Measurements from ENCODE around the gene WHRN. TPM values are rescaled to one million over a fixed set of nuclear protein-coding genes. Genes with fewer than 3 reads are reported as not detected.

WHRN gene
- polyA plus RNA-seq, 1 donor (not counting 4 experiments of a cell fraction or from before 2014, with no cell fraction given) = 1.2 TPM

- Histone ChIP-seq H3K27me3 (ENCODE audit: control insufficient read depth, extremely low read depth, insufficient read depth, low read length) (no peaks in the 10 kb centered on the region), H3K36me3 (ENCODE audit: control insufficient read depth in 2 of 2, extremely low read depth in 1 of 2, insufficient read depth in 2 of 2, low read length in 2 of 2) (peaks cover 2 to 3% of the 10 kb centered on the region in 2 experiments), H4K20me1 (ENCODE audit: control insufficient read depth, extremely low read depth, insufficient read depth, low read length) (no peaks in the 10 kb centered on the region), H2AFZ (ENCODE audit: control insufficient read depth, low read length) (no peak overlapping the region), H3K9ac (ENCODE audit: control insufficient read depth, extremely low read depth, insufficient read depth, low read length) (no peak overlapping the region), H3K4me3 (ENCODE audit: control insufficient read depth in 2 of 3, extremely low read depth in 1 of 3, insufficient read depth in 2 of 3, low read depth in 1 of 3, low read length in 3 of 3) (no peak overlapping the region), H3K9me1 (ENCODE audit: control insufficient read depth, extremely low read depth, insufficient read depth, low read length) (no peaks in the 10 kb centered on the region), H3K9me3 (ENCODE audit: control insufficient read depth, low read depth, low read length) (no peaks in the 10 kb centered on the region), H3K4me1 (ENCODE audit: control insufficient read depth, extremely low read depth, insufficient read depth, low read length) (no peaks in the 10 kb centered on the region), H3K79me2 (ENCODE audit: control insufficient read depth, insufficient read depth, low read length) (no peaks in the 10 kb centered on the region), H3K4me2 (ENCODE audit: control insufficient read depth, extremely low read depth, insufficient read depth, low read depth, low read length) (no peak overlapping the region), H3K27ac (ENCODE audit: control insufficient read depth, insufficient read depth, low read length) (no peak overlapping the region)
- dilution Hi-C loops (cut with MboI; ENCODE audit: extremely low pct_ligation_motif_present, low sequenced_read_pairs) = no loop called here
- no peak for DNase-seq (ENCODE audit: low read depth, low spot score)
- TF ChIP-seq EZH2 (IDR thresholded peaks at IDR 0.05; ENCODE audit: low read length) = no peak
- TF ChIP-seq CTCF (optimal IDR thresholded peaks at IDR 0.05 in 1 of 3, IDR thresholded peaks at IDR 0.05 in 1 of 3, conservative IDR thresholded peaks at IDR 0.05 in 1 of 3; ENCODE audit: extremely low read depth in 1 of 3, insufficient read depth in 2 of 3, low read length in 3 of 3) = no peak
- FAIRE-seq = no peak
These were observed 126.4 kb downstream of the WHRN start for GRCh38 chr9:114378883-114379282.

GRCh38 chr9:114378016-114378415 is 127.3 kb downstream of the WHRN start:
- Histone ChIP-seq H4K20me1 (ENCODE audit: control insufficient read depth, extremely low read depth, insufficient read depth, low read length) (no peaks in the 10 kb centered on the region), H3K27me3 (ENCODE audit: control insufficient read depth, extremely low read depth, insufficient read depth, low read length) (no peaks in the 10 kb centered on the region), H2AFZ (ENCODE audit: control insufficient read depth, low read length) (no peak overlapping the region), H3K27ac (ENCODE audit: control insufficient read depth, insufficient read depth, low read length) (no peak overlapping the region), H3K36me3 (ENCODE audit: control insufficient read depth in 2 of 2, extremely low read depth in 1 of 2, insufficient read depth in 2 of 2, low read length in 2 of 2) (peaks cover 2 to 3% of the 10 kb centered on the region in 2 experiments), H3K4me3 (ENCODE audit: control insufficient read depth in 2 of 3, extremely low read depth in 1 of 3, insufficient read depth in 2 of 3, low read depth in 1 of 3, low read length in 3 of 3) (no peak overlapping the region), H3K9ac (ENCODE audit: control insufficient read depth, extremely low read depth, insufficient read depth, low read length) (no peak overlapping the region), H3K79me2 (ENCODE audit: control insufficient read depth, insufficient read depth, low read length) (no peaks in the 10 kb centered on the region), H3K4me1 (ENCODE audit: control insufficient read depth, extremely low read depth, insufficient read depth, low read length) (no peaks in the 10 kb centered on the region), H3K9me3 (ENCODE audit: control insufficient read depth, low read depth, low read length) (no peaks in the 10 kb centered on the region), H3K4me2 (ENCODE audit: control insufficient read depth, extremely low read depth, insufficient read depth, low read depth, low read length) (no peak overlapping the region), H3K9me1 (ENCODE audit: control insufficient read depth, extremely low read depth, insufficient read depth, low read length) (no peaks in the 10 kb centered on the region)
- dilution Hi-C loops (cut with MboI; ENCODE audit: extremely low pct_ligation_motif_present, low sequenced_read_pairs) = no loop called here
- FAIRE-seq (no peak), DNase-seq (ENCODE audit: low read depth, low spot score) (no peak)
- no peak for TF ChIP-seq CTCF (optimal IDR thresholded peaks at IDR 0.05 in 1 of 3, IDR thresholded peaks at IDR 0.05 in 1 of 3, conservative IDR thresholded peaks at IDR 0.05 in 1 of 3; ENCODE audit: extremely low read depth in 1 of 3, insufficient read depth in 2 of 3, low read length in 3 of 3)
- no peak for TF ChIP-seq EZH2 (IDR thresholded peaks at IDR 0.05; ENCODE audit: low read length)

Measured in keratinocyte (primary cell).